Panc1 (cell line): ENCODE data around the gene ZDHHC19.

Experiments used
- CTCF ChIP-seq: fragments of 450-650 bp; IDR thresholded peaks from 2 replicates; pipeline ENCODE4 v1.5.1; 2017; ENCODE audit warnings: mild to moderate bottlenecking
- POLR2AphosphoS5 ChIP-seq: IDR thresholded peaks from 2 replicates; pipeline ENCODE4 v1.6.1; 2012; ENCODE audit warnings: mild to moderate bottlenecking, low read depth, low read length, moderate library complexity

GRCh38 chr3:196219970-196220311, 8.7 kb upstream of the ZDHHC19 start:
- no peak for TF ChIP-seq CTCF
- TF ChIP-seq POLR2AphosphoS5, result no peak
